NB4 (cell line): ENCODE results near the gene SPATA21.

Experiments
- CTCF ChIP-seq: IDR thresholded peaks from one replicate; pipeline ENCODE4 v1.5.1; 2012; ENCODE audit warnings: low read depth, low read length
- POLR2A ChIP-seq: IDR thresholded peaks from 2 replicates; pipeline ENCODE4 v1.6.1; 2011; ENCODE audit warnings: mild to moderate bottlenecking; ENCODE audit not compliant: insufficient read length; ENCODE audit errors: extremely low read depth

- TF ChIP-seq CTCF, result no peak
- TF ChIP-seq POLR2A, result no peak
Observed at GRCh38 chr1:16422041-16422440, 15.2 kb downstream of the SPATA21 start.
